Liver (tissue), 9 donors: ENCODE data around the gene NRF1. TPM values are rescaled to one million over a fixed set of nuclear protein-coding genes. Genes with fewer than 3 reads are reported as not detected.

Source experiments
- DNase-seq: peaks from one replicate; pipeline ENCODE4 v3.0.0-alpha.2; 2017; ENCODE audit warnings: low spot score
- H3K27ac ChIP-seq, 2 donors: one replicate each; pipeline ENCODE4 v1.7.0; 2013; ENCODE audit warnings: inconsistent platforms in 2 of 2, low read length in 2 of 2, control low read depth in 1 of 2, low read depth in 1 of 2, mild to moderate bottlenecking in 1 of 2
- H3K27me3 ChIP-seq, 4 donors: one replicate each; pipeline versions ENCODE4 v1.6.1 to v1.7.0; 2013; ENCODE audit warnings: low read length in 3 of 4, inconsistent platforms in 1 of 4, mild to moderate bottlenecking in 1 of 4, moderate library complexity in 1 of 4; ENCODE audit not compliant: control insufficient read depth in 4 of 4, insufficient read depth in 4 of 4
- H3K36me3 ChIP-seq, 4 donors: one replicate each; pipeline versions ENCODE4 v1.6.1 to v1.7.0; 2013; ENCODE audit warnings: low read length in 3 of 4, mild to moderate bottlenecking in 3 of 4, low read depth in 1 of 4, moderate library complexity in 1 of 4; ENCODE audit not compliant: control insufficient read depth in 4 of 4, insufficient read depth in 3 of 4
- H3K4me1 ChIP-seq, 4 donors: one replicate each; pipeline versions ENCODE4 v1.6.1 to v1.7.0; 2013; ENCODE audit warnings: low read length in 3 of 4, mild to moderate bottlenecking in 3 of 4, moderate library complexity in 1 of 4; ENCODE audit not compliant: control insufficient read depth in 4 of 4, insufficient read depth in 4 of 4
- H3K4me3 ChIP-seq, 3 donors: one replicate each; pipeline versions ENCODE4 v1.6.1 to v1.7.0; 2013; ENCODE audit warnings: low read length in 3 of 3, control low read depth in 1 of 3, low read depth in 1 of 3, mild to moderate bottlenecking in 1 of 3
- H3K9ac ChIP-seq, 2 donors: one replicate each; pipeline ENCODE4 v1.7.0; 2013; ENCODE audit warnings: low read length in 2 of 2, mild to moderate bottlenecking in 2 of 2, moderate library complexity in 2 of 2, control low read depth in 1 of 2, low read depth in 1 of 2
- H3K9me3 ChIP-seq, 4 donors: one replicate each; pipeline versions ENCODE4 v1.6.1 to v1.7.0; 2013; ENCODE audit warnings: low read length in 3 of 4; ENCODE audit not compliant: control insufficient read depth in 4 of 4
- CTCF ChIP-seq: fragments of 150-350 bp; IDR thresholded peaks from 2 replicates; pipeline ENCODE4 v1.5.1; 2017; ENCODE audit warnings: improper control_type of control experiment, low read depth, low read length; ENCODE audit not compliant: missing input control
- EGR1 ChIP-seq, 2 donors: IDR thresholded peaks; 2 replicates each; pipeline ENCODE4 v1.6.1; 2016 to 2018; ENCODE audit warnings: antibody characterized with exemption in 2 of 2, low read depth in 2 of 2
- GABPA ChIP-seq, 2 donors: IDR thresholded peaks in 1 of 2; conservative IDR thresholded peaks in 1 of 2; 2 replicates each; pipeline ENCODE4 v1.6.1; 2016; ENCODE audit warnings: antibody characterized with exemption in 2 of 2, mild to moderate bottlenecking in 1 of 2, moderate library complexity in 1 of 2
- HNF4A ChIP-seq, 2 donors: conservative IDR thresholded peaks; 2 replicates each; pipeline ENCODE4 v1.6.1; 2016; ENCODE audit warnings: antibody characterized with exemption in 2 of 2, mild to moderate bottlenecking in 2 of 2
- HNF4G ChIP-seq: IDR thresholded peaks from 2 replicates; pipeline ENCODE4 v1.6.1; 2016; ENCODE audit warnings: antibody characterized with exemption
- JUND ChIP-seq, 2 donors: IDR thresholded peaks; 2 replicates each; pipeline ENCODE4 v1.6.1; 2016; ENCODE audit warnings: antibody characterized with exemption in 2 of 2
- MAX ChIP-seq: IDR thresholded peaks from 2 replicates; pipeline ENCODE4 v1.6.1; 2016; ENCODE audit warnings: antibody characterized with exemption
- NR2F2 ChIP-seq: IDR thresholded peaks from 2 replicates; pipeline ENCODE4 v1.6.1; 2016; ENCODE audit warnings: antibody characterized with exemption
- RAD21 ChIP-seq, 2 donors: IDR thresholded peaks; 2 replicates each; pipeline ENCODE4 v1.6.1; 2016; ENCODE audit warnings: antibody characterized with exemption in 2 of 2, mild to moderate bottlenecking in 2 of 2
- REST ChIP-seq: IDR thresholded peaks from 2 replicates; pipeline ENCODE4 v1.6.1; 2016; ENCODE audit warnings: antibody characterized with exemption, mild to moderate bottlenecking
- RXRA ChIP-seq, 2 donors: IDR thresholded peaks; 2 replicates each; pipeline ENCODE4 v1.6.1; 2017 to 2018; ENCODE audit warnings: antibody characterized with exemption in 2 of 2, mild to moderate bottlenecking in 1 of 2
- SP1 ChIP-seq: IDR thresholded peaks from 2 replicates; pipeline ENCODE4 v1.6.1; 2018; ENCODE audit warnings: antibody characterized with exemption, mild to moderate bottlenecking
- TAF1 ChIP-seq: conservative IDR thresholded peaks from 2 replicates; pipeline ENCODE4 v1.6.1; 2016; ENCODE audit warnings: antibody characterized with exemption, mild to moderate bottlenecking
- ZBTB33 ChIP-seq: IDR thresholded peaks from 2 replicates; pipeline ENCODE4 v1.6.1; 2016; ENCODE audit warnings: antibody characterized with exemption
- WGBS: extraction: QIAGEN DNeasy Blood & Tissue Kit; methylation state at CpG from one replicate; pipeline ENCODE4 v1.1.7; 2013; 5-methylcytosine and 5-hydroxymethylcytosine counted together
- polyA plus RNA-seq, 2 donors: library from polyadenylated mRNA; stranded (reverse) in 1 of 2; unstranded in 1 of 2; fragments of 200-250 nt in 1 of 2; fragments of >200 nt in 1 of 2; fragmentation: Nextera tagmentation in 1 of 2; extraction: Ambion mirVana in 1 of 2; gene quantifications; one replicate each; pipeline versions ENCODE4 v1.2.1 to v1.2.3, GENCODE V29; 2013 to 2015
- total RNA-seq, 2 donors: library from RNA; depleted of rRNA; stranded (reverse); fragments of >200 nt; gene quantifications; one replicate each; pipeline ENCODE4 v1.2.3, GENCODE V29; 2014
- donor health status: healthy.
- donor health status: healthy.
- donor health status: healthy.
- donor health status: healthy.
- donor health status: healthy.

Gene NRF1
- total and polyA plus RNA-seq, 4 donors, result 1.3 to 14.8 (median 5.3) TPM

- no peak for TF ChIP-seq HNF4G
- no peak for TF ChIP-seq TAF1
- no peak for TF ChIP-seq REST
- no peak for TF ChIP-seq MAX
- no peak for TF ChIP-seq JUND (IDR thresholded peaks at IDR 0.05)
- no peak for TF ChIP-seq HNF4A (conservative IDR thresholded peaks at IDR 0.05)
- TF ChIP-seq NR2F2, result no peak
- no peak for TF ChIP-seq GABPA (IDR thresholded peaks at IDR 0.05 in 1 of 2, conservative IDR thresholded peaks at IDR 0.05 in 1 of 2)
- no peak for TF ChIP-seq RXRA (IDR thresholded peaks at IDR 0.05)
- no peak for TF ChIP-seq CTCF
- TF ChIP-seq SP1, result no peak
- no peak for TF ChIP-seq ZBTB33
- no peak for TF ChIP-seq EGR1 (IDR thresholded peaks at IDR 0.05; ENCODE audit: low read depth in 2 of 2)
- no peak for TF ChIP-seq RAD21 (IDR thresholded peaks at IDR 0.05)
- no peak overlapping the region for H3K27ac ChIP-seq
- no peaks in the 10 kb centered on the region for H3K9me3 ChIP-seq
- no peak for DNase-seq
- H3K36me3 ChIP-seq, result no peaks in the 10 kb centered on the region
- H3K9ac ChIP-seq, result no peak overlapping the region
- H3K27me3 ChIP-seq, result no peaks in the 10 kb centered on the region
- no peaks in the 10 kb centered on the region for H3K4me1 ChIP-seq
- no peak overlapping the region for H3K4me3 ChIP-seq
- 88% methylated on average over 52 of the region's 52 CpGs for WGBS
These were observed 151.0 kb downstream of the NRF1 start for GRCh38 chr7:129762387-129762969.
